HTR-8/SVneo (cell line): ENCODE measurements around the gene MARS1.

ENCODE experiments used
- DNase-seq: peaks from one replicate; pipeline ENCODE4 v3.0.0; 2011; ENCODE audit warnings: low spot score, mixed read lengths; ENCODE audit not compliant: insufficient read length
- FAIRE-seq: peaks from 2 replicates; lab custom pipeline; 2011; peaks lifted over from hg19 to GRCh38; lab: Jason Lieb, UNC

Gene MARS1

DNA sequence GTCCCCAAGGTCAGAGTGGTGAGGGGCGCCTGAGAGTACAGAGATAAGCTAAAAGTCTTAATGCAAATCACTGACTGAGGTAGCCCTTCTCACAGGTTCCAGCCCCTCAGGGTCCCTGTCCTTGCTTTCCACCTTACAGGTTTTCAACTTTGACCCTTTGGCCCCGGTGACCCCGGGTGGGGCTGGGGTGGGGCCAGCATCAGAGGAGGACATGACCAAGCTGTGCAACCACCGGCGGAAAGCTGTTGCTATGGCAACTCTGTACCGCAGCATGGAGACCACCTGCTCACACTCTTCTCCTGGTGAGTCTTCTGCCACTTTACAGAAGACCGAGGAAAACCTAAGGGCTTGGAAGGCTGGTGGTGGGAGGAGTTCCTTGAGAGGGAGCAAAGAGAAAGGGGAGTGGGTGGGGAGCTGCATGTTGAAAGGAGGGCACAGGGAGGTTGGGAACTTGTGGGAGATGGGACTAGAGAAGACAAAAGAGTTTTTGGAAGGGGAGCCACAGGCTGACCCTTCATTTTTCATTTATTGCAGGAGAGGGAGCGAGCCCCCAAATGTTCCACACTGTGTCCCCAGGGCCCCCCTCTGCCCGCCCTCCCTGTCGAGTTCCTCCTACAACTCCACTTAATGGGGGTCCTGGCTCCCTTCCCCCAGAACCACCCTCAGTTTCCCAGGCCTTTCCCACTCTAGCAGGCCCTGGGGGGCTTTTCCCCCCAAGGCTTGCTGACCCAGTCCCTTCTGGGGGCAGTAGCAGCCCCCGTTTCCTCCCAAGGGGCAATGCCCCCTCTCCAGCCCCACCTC, 37.1 kb downstream of the MARS1 start:
- no peak for DNase-seq

DNA sequence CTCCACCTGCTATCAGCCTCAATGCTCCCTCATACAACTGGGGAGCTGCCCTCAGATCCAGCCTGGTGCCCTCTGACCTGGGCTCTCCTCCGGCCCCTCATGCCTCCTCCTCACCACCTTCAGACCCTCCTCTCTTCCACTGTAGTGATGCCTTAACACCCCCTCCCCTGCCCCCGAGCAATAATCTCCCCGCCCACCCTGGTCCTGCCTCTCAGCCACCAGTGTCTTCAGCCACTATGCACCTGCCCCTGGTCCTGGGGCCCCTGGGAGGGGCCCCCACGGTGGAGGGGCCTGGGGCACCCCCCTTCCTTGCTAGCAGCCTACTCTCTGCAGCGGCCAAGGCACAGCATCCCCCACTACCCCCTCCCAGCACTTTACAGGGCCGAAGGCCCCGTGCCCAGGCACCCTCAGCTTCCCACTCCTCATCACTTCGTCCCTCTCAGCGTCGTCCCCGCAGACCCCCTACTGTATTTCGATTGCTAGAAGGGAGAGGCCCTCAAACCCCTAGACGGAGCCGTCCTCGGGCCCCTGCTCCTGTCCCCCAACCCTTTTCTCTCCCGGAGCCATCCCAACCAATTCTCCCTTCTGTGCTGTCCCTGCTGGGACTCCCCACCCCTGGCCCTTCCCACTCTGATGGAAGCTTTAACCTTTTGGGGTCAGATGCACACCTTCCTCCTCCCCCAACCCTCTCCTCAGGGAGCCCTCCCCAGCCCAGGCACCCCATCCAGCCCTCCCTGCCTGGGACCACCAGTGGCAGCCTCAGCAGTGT, 37.9 kb downstream of the MARS1 start:
- no peak for FAIRE-seq
- no peak for DNase-seq

More for the DNA sequence above, 37.1 kb downstream of the MARS1 start:
- no peak for FAIRE-seq

- no peak for DNase-seq
- FAIRE-seq, result no peak
These were observed 38.7 kb downstream of the MARS1 start for GRCh38 chr12:57526477-57527126.

GRCh38 chr12:57527184-57527583, 39.3 kb downstream of the MARS1 start:
- FAIRE-seq (no peak), DNase-seq (no peak)

GRCh38 chr12:57528176-57528575, 40.3 kb downstream of the MARS1 start:
- DNase-seq (no peak), FAIRE-seq (no peak)

DNA sequence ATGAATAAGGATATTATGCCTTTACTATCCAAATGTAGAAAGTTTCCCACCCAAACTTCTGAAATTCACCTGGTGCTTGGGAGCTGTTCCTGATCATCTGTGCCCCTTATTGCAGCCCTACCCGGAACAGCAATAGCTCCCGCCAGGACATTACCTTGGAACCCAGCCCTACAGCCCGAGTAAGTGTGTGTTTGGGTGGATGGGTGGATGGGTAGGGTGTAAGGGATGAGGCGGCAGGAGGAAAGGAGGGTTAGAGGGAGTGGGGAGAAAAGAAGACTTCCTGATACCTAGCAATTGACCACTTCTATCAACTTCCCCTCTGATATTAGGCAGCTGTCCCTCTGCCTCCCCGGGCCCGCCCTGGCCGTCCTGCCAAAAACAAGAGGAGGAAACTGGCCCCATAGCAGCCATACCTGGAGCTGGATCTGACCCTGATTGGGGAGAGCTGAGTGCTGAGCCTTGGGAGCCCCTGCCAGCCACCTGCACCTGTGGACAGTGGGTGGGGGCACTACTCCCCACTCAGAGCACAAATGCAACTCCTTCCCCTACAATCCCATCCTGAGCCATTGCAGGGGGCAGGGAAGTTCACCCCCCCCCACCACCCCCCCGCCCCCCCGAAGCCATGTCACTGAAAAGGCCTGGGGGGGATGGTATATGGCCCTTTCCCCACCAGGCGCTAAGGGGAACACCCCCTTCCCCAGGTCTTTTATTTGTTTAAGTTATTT, 41.1 kb downstream of the MARS1 start:
- no peak for DNase-seq
- FAIRE-seq, result no peak

- no peak for DNase-seq
- no peak for FAIRE-seq
These were observed 42.0 kb downstream of the MARS1 start for GRCh38 chr12:57529831-57530230.

- DNase-seq (no peak), FAIRE-seq (no peak)
These were observed 42.7 kb downstream of the MARS1 start for GRCh38 chr12:57530396-57531142.

DNA sequence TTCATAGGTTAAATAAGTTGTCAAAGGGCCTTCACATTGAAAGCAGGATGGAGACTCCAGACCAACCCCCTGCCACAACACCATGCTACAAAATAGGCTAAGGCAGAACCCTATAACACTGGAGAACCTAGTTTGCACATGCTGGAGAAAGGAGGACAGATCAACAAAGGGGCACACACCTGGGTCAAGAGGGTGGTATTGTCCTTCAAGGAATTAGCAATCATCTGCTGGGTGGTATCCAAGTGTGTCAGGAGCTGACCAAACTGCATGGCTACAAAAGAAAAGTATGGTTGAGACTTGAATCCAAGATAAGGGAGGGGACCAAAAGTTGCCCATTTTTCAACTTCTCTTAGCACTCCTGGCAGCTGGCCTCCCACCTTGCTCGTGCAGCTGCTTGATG, 44.0 kb downstream of the MARS1 start:
- FAIRE-seq (no peak), DNase-seq (no peak)

DNA sequence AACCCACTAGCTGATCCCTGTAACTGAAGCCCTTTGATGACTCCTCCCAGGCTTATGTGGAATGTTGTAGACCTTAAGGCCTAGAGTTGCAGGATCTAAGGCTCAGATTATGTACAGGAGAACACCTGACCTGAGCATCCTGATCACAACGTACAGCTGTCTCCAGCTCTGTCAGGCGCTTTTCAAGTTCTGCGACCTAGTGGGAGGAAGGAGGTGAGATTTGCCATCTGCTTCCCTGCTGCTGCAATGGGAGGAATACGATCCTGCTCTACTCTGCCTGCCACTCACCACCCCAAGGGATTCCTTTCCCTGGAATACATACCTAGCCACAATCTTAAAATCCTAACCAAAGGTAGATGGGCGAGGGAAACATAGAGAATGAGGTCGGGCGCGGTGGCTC, 45.2 kb downstream of the MARS1 start:
- no peak for FAIRE-seq
- DNase-seq, result no peak

GRCh38 chr12:57534250-57534649, 46.4 kb downstream of the MARS1 start:
- FAIRE-seq, result no peak
- DNase-seq, result no peak

- FAIRE-seq, result no peak
- DNase-seq, result no peak
These were observed 47.2 kb downstream of the MARS1 start for GRCh38 chr12:57534991-57535543.

DNA sequence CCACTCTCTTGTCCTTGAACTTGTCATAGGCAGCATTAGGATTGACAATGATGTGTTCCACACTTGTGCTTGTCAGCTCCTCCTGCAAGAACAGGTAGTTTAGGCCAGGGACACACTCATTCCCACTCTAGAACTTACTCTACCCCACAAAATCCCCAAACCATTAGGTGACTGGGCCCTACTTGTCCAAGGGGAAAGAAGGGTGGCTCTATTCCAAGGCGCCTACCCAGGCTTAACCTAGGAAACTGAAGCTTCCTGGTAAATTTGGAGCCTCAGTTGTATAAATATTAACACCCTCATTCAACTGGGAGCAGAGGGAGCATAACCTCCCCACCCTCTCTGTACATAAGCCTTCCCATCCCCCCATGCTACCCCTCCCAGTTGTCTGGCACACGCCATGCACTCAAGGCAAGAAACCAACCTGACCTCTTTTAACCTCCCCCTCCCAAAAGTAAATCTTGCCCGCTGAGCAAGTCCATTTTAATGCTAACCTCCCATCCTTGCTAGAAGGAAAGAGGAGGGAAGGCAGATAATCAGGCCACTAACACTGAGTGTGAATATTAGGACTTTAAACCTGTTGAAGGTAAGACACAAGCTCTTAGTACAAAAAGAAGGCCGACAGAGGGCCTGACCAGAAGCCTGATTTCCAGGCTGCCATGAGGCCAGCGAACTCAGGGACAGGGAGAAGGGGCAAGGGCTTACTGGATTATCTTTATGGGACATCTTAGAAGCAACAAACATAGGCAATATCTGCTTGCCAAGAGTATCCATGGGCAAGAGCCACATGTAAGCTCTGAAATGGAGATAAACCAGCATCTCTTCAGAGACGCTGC, 48.1 kb downstream of the MARS1 start:
- no peak for FAIRE-seq
- no peak for DNase-seq

DNA sequence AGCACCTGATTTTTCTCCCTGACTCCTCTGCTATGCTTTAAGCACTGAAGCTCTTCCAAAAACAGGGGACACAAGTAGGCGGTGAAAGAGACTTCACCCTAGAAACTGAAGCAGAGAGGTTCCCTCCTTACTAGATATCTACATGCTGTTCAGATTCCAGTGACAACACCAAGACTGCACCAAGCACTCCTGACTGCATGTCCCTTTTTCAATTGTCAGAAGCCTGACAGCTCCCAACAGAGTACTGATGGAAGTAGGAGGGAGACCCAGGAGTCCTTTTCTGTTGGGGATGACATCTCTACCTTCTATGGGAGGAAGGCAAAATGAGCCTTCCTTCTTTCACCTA, 48.7 kb downstream of the MARS1 start:
- DNase-seq, result no peak
- FAIRE-seq, result no peak

DNA sequence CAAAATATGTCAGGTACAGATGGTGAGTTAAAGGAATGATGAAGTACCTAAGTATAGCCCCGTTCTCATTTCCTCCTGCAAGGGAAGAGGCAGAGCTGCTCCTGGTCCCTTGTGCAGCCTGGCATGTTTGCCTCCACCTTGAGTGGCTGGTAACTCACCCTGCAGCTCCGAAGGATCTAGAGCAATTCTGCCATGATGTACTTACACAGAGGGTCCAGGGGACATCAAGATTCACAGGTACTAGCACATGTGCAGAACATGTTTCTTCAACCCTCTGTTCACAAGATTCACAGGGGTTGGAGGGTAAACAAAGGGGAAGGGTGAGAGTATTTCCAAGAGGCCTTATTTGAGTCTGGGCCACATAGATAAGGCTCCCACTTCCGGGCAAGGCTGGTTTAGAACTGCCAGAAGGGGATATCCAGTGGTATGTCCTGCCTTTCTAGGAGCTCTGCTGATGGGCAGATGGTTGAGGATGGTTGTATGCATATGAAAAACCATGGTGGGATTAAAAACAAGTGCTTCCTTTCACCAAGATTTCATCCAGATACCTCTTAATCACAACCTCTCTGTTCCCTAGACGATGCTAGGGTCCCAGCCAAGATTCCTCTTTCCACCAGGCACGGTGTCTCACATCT, 51.4 kb downstream of the MARS1 start:
- no peak for FAIRE-seq
- no peak for DNase-seq

- DNase-seq (no peak), FAIRE-seq (no peak)
These were observed 53.1 kb downstream of the MARS1 start for GRCh38 chr12:57541001-57541400.

GRCh38 chr12:57541717-57542116, 53.8 kb downstream of the MARS1 start:
- DNase-seq (no peak), FAIRE-seq (no peak)

GRCh38 chr12:57543581-57543980, 55.7 kb downstream of the MARS1 start:
- DNase-seq (no peak), FAIRE-seq (no peak)
